B cell (primary cell): ENCODE results near the gene TAT. TPM values are rescaled to one million over a fixed set of nuclear protein-coding genes. Genes with fewer than 3 reads are reported as not detected.

Source experiments
- ATAC-seq: fragments of 200-7000 bp; cut with Tn5 transposase; one replicate; pipeline ENCODE4 v1.10.0; 2021; ENCODE audit warnings: low read depth, mild to moderate bottlenecking, moderate number of reproducible peaks, moderate library complexity
- CTCF ChIA-PET: fragments of 350-600 bp; sonication (Branson Sonifier 250); formaldehyde crosslinking; loops from one replicate; lab custom pipeline; 2021; ENCODE audit warnings: antibody characterized with exemption, inconsistent platforms; lab: Charles Lee
- POLR2A ChIA-PET: fragments of 350-600 bp; sonication (Branson Sonifier 250); formaldehyde crosslinking; loops from one replicate; lab custom pipeline; 2021; ENCODE audit warnings: antibody characterized with exemption; lab: Charles Lee
- DNase-seq: peaks from one replicate; pipeline ENCODE4 v3.0.0; 2013
- H2AFZ ChIP-seq: 2 replicates; pipeline ENCODE4 v1.6.1; 2012; ENCODE audit warnings: mild to moderate bottlenecking, low read depth, low read length; ENCODE audit not compliant: insufficient read depth, poor library complexity, severe bottlenecking
- H3K27ac ChIP-seq, 2 donors: 1 replicate in 1 of 2; 2 replicates in 1 of 2; pipeline ENCODE4 v1.5.1; 2012 to 2013; ENCODE audit warnings: low read length in 2 of 2, mild to moderate bottlenecking in 2 of 2, moderate library complexity in 1 of 2
- H3K27me3 ChIP-seq, 4 experiments: fragments of 200-600 bp in 1 of 4; sonication (generic) in 1 of 4; replicated peaks in 1 of 4; 1 replicate in 2 of 4; 2 replicates in 2 of 4; pipeline versions ENCODE4 v1.6.1 to v1.7.0; 2013 to 2016; ENCODE audit warnings: low read length in 3 of 4, mild to moderate bottlenecking in 2 of 4, mixed read lengths in 1 of 4, moderate library complexity in 1 of 4; ENCODE audit not compliant: insufficient read depth in 4 of 4, control insufficient read depth in 3 of 4; ENCODE audit errors: control extremely low read depth in 1 of 4
- H3K36me3 ChIP-seq, 2 experiments: replicated peaks in 1 of 2; 1 replicate in 1 of 2; 2 replicates in 1 of 2; pipeline versions ENCODE4 v1.6.1 to v1.7.1; 2013; ENCODE audit warnings: low read length in 1 of 2; ENCODE audit not compliant: insufficient read depth in 2 of 2, control insufficient read depth in 1 of 2; ENCODE audit errors: control extremely low read depth in 1 of 2, extremely low read depth in 1 of 2
- H3K4me1 ChIP-seq, 2 donors: fragments of 200-600 bp in 1 of 2; sonication (generic) in 1 of 2; 1 replicate in 1 of 2; 2 replicates in 1 of 2; pipeline versions ENCODE4 v1.5.1 to v1.6.1; 2013 to 2017; ENCODE audit warnings: low read length in 2 of 2; ENCODE audit not compliant: control insufficient read depth in 2 of 2, insufficient read depth in 2 of 2
- H3K4me2 ChIP-seq: replicated peaks from 2 replicates; pipeline ENCODE3; 2012; ENCODE audit warnings: mild to moderate bottlenecking, low read depth, low read length; ENCODE audit not compliant: poor library complexity, severe bottlenecking
- H3K4me3 ChIP-seq, 5 experiments: fragments of 200-600 bp in 1 of 5; sonication (generic) in 1 of 5; 1 replicate in 3 of 5; 2 replicates in 2 of 5; pipeline versions ENCODE4 v1.5.1 to v1.7.0; 2011 to 2016; ENCODE audit warnings: low read length in 4 of 5, mild to moderate bottlenecking in 4 of 5, low read depth in 2 of 5, control low read depth in 1 of 5, moderate library complexity in 1 of 5; ENCODE audit not compliant: insufficient read depth in 1 of 5; ENCODE audit errors: control extremely low read depth in 1 of 5, extremely low read depth in 1 of 5
- H3K79me2 ChIP-seq: fragments of 200-600 bp; sonication (generic); one replicate; pipeline ENCODE4 v1.6.0; 2016; ENCODE audit warnings: low read length; ENCODE audit not compliant: control insufficient read depth, insufficient read depth
- H3K9ac ChIP-seq: fragments of 200-600 bp; sonication (generic); 2 replicates; pipeline ENCODE4 v1.6.1; 2017; ENCODE audit warnings: mild to moderate bottlenecking, low read length, moderate library complexity
- H3K9me3 ChIP-seq, 3 donors: one replicate each; pipeline versions ENCODE4 v1.6.1 to v1.7.1; 2013; ENCODE audit warnings: low read length in 2 of 3; ENCODE audit not compliant: control insufficient read depth in 2 of 3, insufficient read depth in 1 of 3; ENCODE audit errors: control extremely low read depth in 1 of 3
- H4K20me1 ChIP-seq: 2 replicates; pipeline ENCODE4 v1.6.0; 2012; ENCODE audit warnings: mild to moderate bottlenecking, low read length; ENCODE audit not compliant: insufficient read depth, control insufficient read depth, poor library complexity, severe bottlenecking
- H3K27ac Mint-ChIP-seq: one replicate; pipeline ENCODE4 v1.8.0; 2021; ENCODE audit warnings: mixed read lengths
- H3K27me3 Mint-ChIP-seq: one replicate; pipeline ENCODE4 v1.8.0; 2021; ENCODE audit warnings: mixed read lengths
- H3K4me1 Mint-ChIP-seq: one replicate; pipeline ENCODE4 v1.8.0; 2021; ENCODE audit warnings: mixed read lengths
- H3K4me3 Mint-ChIP-seq: one replicate; pipeline ENCODE4 v1.8.0; 2021; ENCODE audit warnings: mixed read lengths
- H3K9me3 Mint-ChIP-seq: one replicate; pipeline ENCODE4 v1.8.0; 2022; ENCODE audit warnings: mixed read lengths; ENCODE audit not compliant: insufficient read depth
- EZH2 ChIP-seq: IDR thresholded peaks from 2 replicates; pipeline ENCODE4 v1.6.1; 2012; ENCODE audit warnings: borderline replicate concordance, low read depth, mild to moderate bottlenecking, moderate library complexity, low read length; ENCODE audit not compliant: insufficient read depth, poor library complexity, severe bottlenecking
- whole genome bisulfite sequencing: methylation state at CpG from one replicate; pipeline ENCODE4 v1.1.5; 2013; ENCODE audit warnings: missing lambda C conversion rate; ENCODE audit not compliant: insufficient coverage; 5-methylcytosine and 5-hydroxymethylcytosine counted together
- intact Hi-C: fragments of 100-400 bp; cut with micrococcal nuclease; formaldehyde crosslinking; loops from one replicate; pipeline ENCODE4 v1.10.0; 2022
- polyA plus RNA-seq: library from polyadenylated mRNA; depleted of rRNA; stranded (reverse); fragments of >200 nt; gene quantifications from 2 replicates; pipeline ENCODE4 v1.2.3, GENCODE V29; 2012
- total RNA-seq, 2 donors: library from RNA; stranded (reverse); fragments of 120-200 nt in 1 of 2; gene quantifications; 1 replicate in 1 of 2; 2 replicates in 1 of 2; pipeline versions ENCODE4 v1.2.3 to v1.2.4, GENCODE V29; 2013 to 2022
- TF ChIP-seq, protein P1 (sequence below): fragments of 200-600 bp; IDR thresholded peaks from one replicate; pipeline ENCODE4 v1.8.0; 2022; ENCODE audit warnings: antibody characterized with exemption, mild to moderate bottlenecking

The TAT gene
- total and polyA plus RNA-seq, 2 donors (not counting 1 experiment from before 2014, with no cell fraction given): not detected

DNA sequence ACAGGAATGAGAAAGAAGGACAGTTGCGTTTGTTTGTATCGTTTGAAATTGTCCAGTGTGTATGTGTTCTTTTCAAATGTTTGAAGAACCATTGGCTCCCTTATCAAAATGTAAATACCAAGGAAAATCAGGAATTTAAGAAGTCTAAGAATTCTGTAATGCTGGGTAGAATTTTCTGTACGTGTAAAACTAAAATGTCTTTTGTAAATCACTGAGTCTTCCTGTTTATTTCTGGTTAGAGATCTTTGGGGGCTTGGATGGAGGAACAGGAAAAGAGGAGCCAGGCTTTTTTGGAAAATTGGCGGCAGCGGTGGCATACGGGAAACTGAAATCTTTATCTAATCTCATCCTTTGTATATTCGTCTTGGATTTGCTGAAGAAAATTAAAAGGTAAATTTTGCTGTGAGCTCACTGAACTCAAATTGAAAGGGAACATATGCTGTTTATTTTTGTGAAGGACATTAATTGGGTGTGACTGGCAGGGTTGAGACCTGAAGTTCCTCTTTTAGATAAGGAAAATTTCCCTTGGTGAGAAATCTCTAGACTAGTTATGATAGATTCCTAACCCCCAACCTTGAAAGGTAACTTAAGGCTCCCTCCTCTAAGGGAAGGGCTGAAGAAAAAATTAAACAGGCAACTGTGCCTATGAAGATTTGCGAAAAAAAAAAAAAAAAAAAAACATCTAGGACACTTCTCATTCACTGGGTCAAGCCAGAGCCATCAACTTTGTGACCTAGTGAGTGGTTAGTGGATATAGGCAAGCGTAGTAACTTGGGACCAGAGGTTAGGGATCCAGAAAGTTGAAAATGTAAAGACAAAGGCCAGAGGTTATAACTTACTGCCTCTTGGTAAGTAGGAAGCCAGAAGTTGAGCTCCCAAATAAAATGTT lies 10.8 kb downstream of the TAT start:
- no peak for TF ChIP-seq EZH2
- TF ChIP-seq, protein P1, sequence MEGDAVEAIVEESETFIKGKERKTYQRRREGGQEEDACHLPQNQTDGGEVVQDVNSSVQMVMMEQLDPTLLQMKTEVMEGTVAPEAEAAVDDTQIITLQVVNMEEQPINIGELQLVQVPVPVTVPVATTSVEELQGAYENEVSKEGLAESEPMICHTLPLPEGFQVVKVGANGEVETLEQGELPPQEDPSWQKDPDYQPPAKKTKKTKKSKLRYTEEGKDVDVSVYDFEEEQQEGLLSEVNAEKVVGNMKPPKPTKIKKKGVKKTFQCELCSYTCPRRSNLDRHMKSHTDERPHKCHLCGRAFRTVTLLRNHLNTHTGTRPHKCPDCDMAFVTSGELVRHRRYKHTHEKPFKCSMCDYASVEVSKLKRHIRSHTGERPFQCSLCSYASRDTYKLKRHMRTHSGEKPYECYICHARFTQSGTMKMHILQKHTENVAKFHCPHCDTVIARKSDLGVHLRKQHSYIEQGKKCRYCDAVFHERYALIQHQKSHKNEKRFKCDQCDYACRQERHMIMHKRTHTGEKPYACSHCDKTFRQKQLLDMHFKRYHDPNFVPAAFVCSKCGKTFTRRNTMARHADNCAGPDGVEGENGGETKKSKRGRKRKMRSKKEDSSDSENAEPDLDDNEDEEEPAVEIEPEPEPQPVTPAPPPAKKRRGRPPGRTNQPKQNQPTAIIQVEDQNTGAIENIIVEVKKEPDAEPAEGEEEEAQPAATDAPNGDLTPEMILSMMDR: no peak
- Histone ChIP-seq H3K4me2 (peak overlapping the region; percentile 77), H3K9me3 (peaks cover 1 to 13% (median 6%) of the 10 kb centered on the region in 3 donors), H3K27me3 (no peaks in the 10 kb centered on the region), H3K36me3 (no peaks in the 10 kb centered on the region), H2AFZ (peak overlapping the region; percentile 78), H4K20me1 (no peaks in the 10 kb centered on the region), H3K4me1 (peaks cover 33 to 34% of the 10 kb centered on the region in 2 donors), H3K79me2 (no peaks in the 10 kb centered on the region), H3K4me3 (peak overlapping the region; percentile 38 to 73 (median 58)), H3K27ac (peak overlapping the region; percentile 99), H3K9ac (peak overlapping the region; percentile 72)
- ChIA-PET POLR2A (interaction anchor here (0.7 to 1.8 kb wide), 6 partner anchors 8 to 45 kb away, joined by 3 to 42 read pairs (median 6); no protein-coding TSS in a partner anchor), CTCF (interaction anchor here (0.7 to 7.6 kb wide), 18 partner anchors 11 to 392 kb away, joined by 3 to 243 read pairs (median 8); partner anchors contain the start of gene TAT)
- no peak for ATAC-seq
- peaks cover 34% of the 10 kb centered on the region for H3K4me1 Mint-ChIP-seq
- peak; percentile 57 for DNase-seq
- H3K9me3 Mint-ChIP-seq: no peaks in the 10 kb centered on the region
- intact Hi-C loops: loop anchor here (1.0 to 10.0 kb wide), 6 partner anchors 29 to 1099 kb away; partner anchors contain the start of gene CMTR2
- H3K27me3 Mint-ChIP-seq: no peaks in the 10 kb centered on the region
- peak overlapping the region; percentile 83 for H3K4me3 Mint-ChIP-seq
- WGBS: no CpG with 5 or more reads among the region's 9 CpGs
- peak overlapping the region; percentile 94 for H3K27ac Mint-ChIP-seq
